Astrocyte of the spinal cord (primary cell): ENCODE measurements around the gene CWC27.

Experiments used
- DNase-seq: peaks from one replicate; pipeline ENCODE4 v3.0.0; 2011; ENCODE audit warnings: low read depth, low spot score
- H3K4me3 ChIP-seq: 2 replicates; pipeline ENCODE4 v1.5.1; 2011; ENCODE audit warnings: low read depth, mild to moderate bottlenecking, low read length, moderate library complexity
- in situ Hi-C: cut with HindIII; loops from 2 replicates; pipeline ENCODE4 v1.10.0; 2017; ENCODE audit warnings: low sequenced_read_pairs
- TF ChIP-seq, protein P1 (sequence below): IDR thresholded peaks from 2 replicates; pipeline ENCODE4 v1.5.1; 2012; ENCODE audit warnings: low read depth, mild to moderate bottlenecking, low read length, inconsistent platforms

CWC27 gene

GRCh38 chr5:64794053-64794770 lies 25.5 kb downstream of the CWC27 start:
- no peak for DNase-seq
- no peak overlapping the region for H3K4me3 ChIP-seq
- TF ChIP-seq, protein P1, sequence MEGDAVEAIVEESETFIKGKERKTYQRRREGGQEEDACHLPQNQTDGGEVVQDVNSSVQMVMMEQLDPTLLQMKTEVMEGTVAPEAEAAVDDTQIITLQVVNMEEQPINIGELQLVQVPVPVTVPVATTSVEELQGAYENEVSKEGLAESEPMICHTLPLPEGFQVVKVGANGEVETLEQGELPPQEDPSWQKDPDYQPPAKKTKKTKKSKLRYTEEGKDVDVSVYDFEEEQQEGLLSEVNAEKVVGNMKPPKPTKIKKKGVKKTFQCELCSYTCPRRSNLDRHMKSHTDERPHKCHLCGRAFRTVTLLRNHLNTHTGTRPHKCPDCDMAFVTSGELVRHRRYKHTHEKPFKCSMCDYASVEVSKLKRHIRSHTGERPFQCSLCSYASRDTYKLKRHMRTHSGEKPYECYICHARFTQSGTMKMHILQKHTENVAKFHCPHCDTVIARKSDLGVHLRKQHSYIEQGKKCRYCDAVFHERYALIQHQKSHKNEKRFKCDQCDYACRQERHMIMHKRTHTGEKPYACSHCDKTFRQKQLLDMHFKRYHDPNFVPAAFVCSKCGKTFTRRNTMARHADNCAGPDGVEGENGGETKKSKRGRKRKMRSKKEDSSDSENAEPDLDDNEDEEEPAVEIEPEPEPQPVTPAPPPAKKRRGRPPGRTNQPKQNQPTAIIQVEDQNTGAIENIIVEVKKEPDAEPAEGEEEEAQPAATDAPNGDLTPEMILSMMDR: no peak
- in situ Hi-C loops: no loop called here

DNA sequence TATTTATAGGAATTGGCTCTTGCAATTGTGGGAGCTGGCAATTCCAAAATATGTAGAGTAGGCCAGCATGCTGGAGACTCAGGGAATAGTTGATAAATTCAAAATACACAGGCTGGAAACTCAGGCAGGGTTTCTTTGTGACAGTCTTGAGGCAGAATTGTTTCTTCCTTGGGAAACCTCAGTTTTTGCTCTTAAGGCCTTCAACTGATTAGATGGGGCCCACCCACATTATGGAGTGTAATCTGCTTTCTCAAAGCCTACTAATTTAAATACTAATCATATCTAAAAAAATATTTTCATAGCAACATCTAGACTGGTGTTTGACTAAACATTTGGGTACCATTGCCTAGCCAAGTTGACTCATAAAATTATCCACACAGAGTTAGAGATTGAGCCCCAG lies 27.6 kb downstream of the CWC27 start:
- TF ChIP-seq, protein P1: no peak

DNA sequence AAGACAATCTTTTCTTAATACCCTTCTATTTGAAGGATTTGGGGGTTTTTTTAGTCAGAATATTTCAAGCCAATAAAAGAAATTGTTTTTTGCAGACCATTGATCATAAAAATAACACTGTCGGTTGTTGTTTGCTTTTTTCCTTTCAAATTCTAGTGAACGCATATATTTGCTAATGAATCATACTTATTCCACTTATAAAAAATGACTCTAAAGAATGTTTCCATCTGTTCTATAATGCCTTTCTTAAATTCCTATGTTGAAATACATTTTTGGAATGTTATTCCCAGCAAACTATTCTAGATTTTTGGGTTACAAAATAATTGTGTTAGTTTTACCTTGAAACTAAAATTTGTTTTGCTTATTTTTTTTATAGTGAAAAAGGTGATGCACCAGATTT lies 32.2 kb downstream of the CWC27 start:
- TF ChIP-seq, protein P1: no peak
- DNase-seq: no peak
- no peak overlapping the region for H3K4me3 ChIP-seq
- in situ Hi-C loops: no loop called here

More for the DNA sequence above, 27.6 kb downstream of the CWC27 start:
- in situ Hi-C loops: no loop called here
- DNase-seq: no peak
- H3K4me3 ChIP-seq: no peak overlapping the region

DNA sequence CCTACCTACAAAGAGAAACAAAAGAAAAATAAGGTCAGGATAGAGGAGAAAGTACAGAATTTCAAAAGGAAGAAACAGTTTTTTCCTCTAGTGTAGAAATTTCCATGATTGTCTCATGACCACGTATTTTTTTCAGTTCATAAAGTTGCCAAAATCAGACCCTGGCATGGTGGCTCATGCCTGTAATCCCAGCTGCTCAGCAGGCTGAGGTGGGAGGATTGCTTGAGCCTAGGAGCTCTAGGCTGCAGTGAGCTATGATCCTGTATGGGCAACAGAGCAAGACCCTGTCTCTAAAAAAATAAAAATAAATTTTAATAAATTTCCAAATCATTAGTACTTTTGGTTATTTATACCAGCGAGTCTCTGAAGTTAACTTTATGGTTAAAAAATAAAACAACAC lies 37.8 kb downstream of the CWC27 start:
- H3K4me3 ChIP-seq: no peak overlapping the region
- DNase-seq: no peak
- in situ Hi-C loops: no loop called here
- TF ChIP-seq, protein P1: no peak

DNA sequence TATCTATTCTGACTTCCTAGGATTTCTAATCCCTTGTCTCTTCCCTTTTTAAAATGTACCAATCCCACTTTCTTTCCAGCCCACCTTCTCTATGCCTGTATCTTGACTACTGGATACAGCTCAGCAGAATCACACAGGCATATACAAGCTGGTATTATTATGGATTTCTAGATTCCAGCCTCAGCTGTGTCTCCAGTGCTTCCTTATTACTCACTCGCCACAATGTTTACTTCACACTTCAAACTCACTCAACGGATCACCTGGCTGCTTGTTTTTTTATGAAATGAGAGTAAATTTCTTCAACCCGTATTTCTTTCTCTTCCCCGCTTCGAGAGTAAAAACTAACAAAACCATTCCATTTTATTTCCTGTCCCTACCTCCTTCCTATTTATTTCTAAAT lies 38.8 kb downstream of the CWC27 start:
- TF ChIP-seq, protein P1: no peak
- no peak overlapping the region for H3K4me3 ChIP-seq
- peak; percentile 5 for DNase-seq
- in situ Hi-C loops: no loop called here

DNA sequence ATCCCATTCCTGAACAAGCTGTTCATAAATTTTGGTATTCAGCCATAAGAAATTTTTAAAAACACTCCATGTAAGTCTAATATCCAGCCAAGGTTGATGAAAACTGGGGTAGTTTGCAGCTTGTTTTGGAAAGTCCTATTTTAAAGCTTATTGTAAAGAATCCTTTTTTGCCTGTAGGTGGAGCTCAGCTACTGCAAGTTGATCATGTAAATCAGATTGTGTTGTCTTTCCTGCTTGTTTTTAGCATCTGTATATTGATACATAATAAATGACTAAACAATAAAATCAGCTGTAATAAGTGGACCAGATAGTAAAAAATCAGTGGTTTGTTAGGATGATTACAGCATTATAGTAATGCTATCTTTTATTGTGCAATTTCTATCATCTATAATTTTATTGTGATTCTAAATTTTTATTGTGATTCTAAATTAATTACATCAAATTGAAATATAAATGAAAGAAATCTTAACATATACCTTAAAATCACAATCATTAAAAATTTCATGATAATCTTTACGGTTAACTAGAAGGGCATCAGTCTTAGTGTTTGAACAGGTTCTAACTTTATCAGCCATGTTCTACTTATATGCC lies 42.4 kb downstream of the CWC27 start:
- in situ Hi-C loops: no loop called here
- no peak overlapping the region for H3K4me3 ChIP-seq
- TF ChIP-seq, protein P1: peak; percentile 65
- peak; percentile 71 for DNase-seq
